GM06990 (cell line): Measurements from ENCODE around the gene PHLDA1.
"Not testable (repeated sequence)": the region's sequence is repeated elsewhere in the genome, so short reads cannot be mapped to it uniquely, and the experiment has no call there.

Experiments
- DNase-seq: peaks from one replicate; pipeline ENCODE4 v3.0.0-alpha.2; 2011; ENCODE audit not compliant: insufficient read length; ENCODE audit errors: extremely low read depth
- H3K27me3 ChIP-seq: replicated peaks from 2 replicates; pipeline ENCODE4 v1.6.0; 2011; ENCODE audit warnings: low read length; ENCODE audit not compliant: control insufficient read depth, insufficient read depth
- H3K36me3 ChIP-seq: 2 replicates; pipeline ENCODE4 v1.5.1; 2011; ENCODE audit warnings: low read length; ENCODE audit not compliant: control insufficient read depth, insufficient read depth
- H3K4me3 ChIP-seq: replicated peaks from 2 replicates; pipeline ENCODE4 v1.5.1; 2011; ENCODE audit warnings: low read depth, mild to moderate bottlenecking, control low read depth, low read length
- TF ChIP-seq, protein P1 (sequence below): IDR thresholded peaks from 2 replicates; pipeline ENCODE4 v1.5.1; 2011; ENCODE audit warnings: low read length, control low read depth, mild to moderate bottlenecking, inconsistent platforms; ENCODE audit not compliant: insufficient read depth, poor library complexity, severe bottlenecking

Gene PHLDA1

GRCh38 chr12:75984577-75985182 is 46.9 kb downstream of the PHLDA1 start:
- Histone ChIP-seq H3K36me3 (no peaks in the 10 kb centered on the region), H3K27me3 (no peaks in the 10 kb centered on the region), H3K4me3 (no peak overlapping the region)
- TF ChIP-seq, protein P1, sequence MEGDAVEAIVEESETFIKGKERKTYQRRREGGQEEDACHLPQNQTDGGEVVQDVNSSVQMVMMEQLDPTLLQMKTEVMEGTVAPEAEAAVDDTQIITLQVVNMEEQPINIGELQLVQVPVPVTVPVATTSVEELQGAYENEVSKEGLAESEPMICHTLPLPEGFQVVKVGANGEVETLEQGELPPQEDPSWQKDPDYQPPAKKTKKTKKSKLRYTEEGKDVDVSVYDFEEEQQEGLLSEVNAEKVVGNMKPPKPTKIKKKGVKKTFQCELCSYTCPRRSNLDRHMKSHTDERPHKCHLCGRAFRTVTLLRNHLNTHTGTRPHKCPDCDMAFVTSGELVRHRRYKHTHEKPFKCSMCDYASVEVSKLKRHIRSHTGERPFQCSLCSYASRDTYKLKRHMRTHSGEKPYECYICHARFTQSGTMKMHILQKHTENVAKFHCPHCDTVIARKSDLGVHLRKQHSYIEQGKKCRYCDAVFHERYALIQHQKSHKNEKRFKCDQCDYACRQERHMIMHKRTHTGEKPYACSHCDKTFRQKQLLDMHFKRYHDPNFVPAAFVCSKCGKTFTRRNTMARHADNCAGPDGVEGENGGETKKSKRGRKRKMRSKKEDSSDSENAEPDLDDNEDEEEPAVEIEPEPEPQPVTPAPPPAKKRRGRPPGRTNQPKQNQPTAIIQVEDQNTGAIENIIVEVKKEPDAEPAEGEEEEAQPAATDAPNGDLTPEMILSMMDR, result no peak
- no peak for DNase-seq

GRCh38 chr12:75983851-75984250 is 47.7 kb downstream of the PHLDA1 start:
- not testable (repeated sequence) for H3K4me3 ChIP-seq, DNase-seq, H3K27me3 ChIP-seq

DNA sequence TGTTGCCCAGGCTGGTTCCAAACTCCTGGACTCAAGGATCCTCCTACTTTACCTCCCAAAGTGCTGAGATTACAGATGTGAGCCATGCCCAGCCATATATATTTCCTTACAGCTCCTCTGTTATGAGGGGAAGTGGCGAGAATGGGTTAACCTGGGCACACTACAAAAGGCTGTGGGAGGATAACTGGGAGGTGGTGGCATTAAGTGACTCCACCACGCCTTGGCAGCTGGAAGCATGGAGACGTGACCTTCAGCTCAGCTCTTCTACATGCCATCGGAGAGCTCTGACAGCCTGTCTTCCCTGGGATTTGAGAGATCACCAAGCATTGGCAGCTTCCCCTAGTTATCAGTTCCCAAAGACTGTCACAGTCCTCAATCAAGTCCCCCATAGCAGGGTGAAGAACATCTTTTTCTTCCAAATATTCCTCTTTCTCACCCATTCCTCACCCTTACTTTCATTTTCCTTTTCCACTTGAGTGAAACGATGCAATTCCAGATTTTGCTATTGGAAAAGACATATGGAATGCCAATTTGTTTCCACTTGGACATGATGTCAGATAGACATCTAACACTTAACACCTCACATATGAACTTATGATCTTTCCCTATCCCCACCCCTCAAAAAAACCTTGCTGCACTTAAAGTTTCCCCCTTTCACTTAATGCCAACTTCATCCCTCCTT is 48.5 kb downstream of the PHLDA1 start:
- Histone ChIP-seq H3K4me3 (no peak overlapping the region), H3K27me3 (no peaks in the 10 kb centered on the region), H3K36me3 (no peaks in the 10 kb centered on the region)
- no peak for DNase-seq
- TF ChIP-seq, protein P1, result no peak

More at GRCh38 chr12:75983851-75984250, 47.7 kb downstream of the PHLDA1 start:
- not testable (repeated sequence) for H3K36me3 ChIP-seq

DNA sequence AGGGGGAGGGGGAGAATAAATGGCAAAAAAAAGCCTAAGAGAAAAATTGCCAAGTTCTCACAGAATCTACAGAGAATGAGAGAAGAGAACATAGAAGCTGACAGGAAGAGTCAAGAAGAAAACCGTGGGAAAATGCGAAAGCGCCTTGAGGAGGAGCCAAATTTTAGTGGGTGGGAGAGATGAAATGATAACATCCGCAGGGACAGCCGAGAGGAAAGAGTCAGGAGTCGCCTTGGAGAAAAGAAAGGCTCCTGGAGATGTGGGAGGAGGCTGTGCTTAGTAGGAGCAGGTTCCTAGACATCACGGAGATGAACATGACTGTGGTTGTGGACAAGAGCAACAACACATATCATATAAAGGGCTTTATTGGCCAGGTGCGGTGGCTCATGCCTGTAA is 49.4 kb downstream of the PHLDA1 start:
- DNase-seq, result no peak
- H3K36me3 ChIP-seq, result no peaks in the 10 kb centered on the region
- TF ChIP-seq, protein P1, result no peak
- no peak overlapping the region for H3K4me3 ChIP-seq
- no peaks in the 10 kb centered on the region for H3K27me3 ChIP-seq

GRCh38 chr12:75981247-75982168 is 50.1 kb downstream of the PHLDA1 start:
- Histone ChIP-seq H3K36me3 (no peaks in the 10 kb centered on the region), H3K4me3 (no peak overlapping the region), H3K27me3 (no peaks in the 10 kb centered on the region)
- DNase-seq, result peak; percentile 43
- TF ChIP-seq, protein P1, result no peak

GRCh38 chr12:75979181-75979580 is 52.4 kb downstream of the PHLDA1 start:
- no peak overlapping the region for H3K4me3 ChIP-seq
- no peaks in the 10 kb centered on the region for H3K36me3 ChIP-seq
- H3K27me3 ChIP-seq, result no peaks in the 10 kb centered on the region
- TF ChIP-seq, protein P1, result no peak
- DNase-seq, result no peak
